ENCODE measurements around the gene EVI5.

DNA sequence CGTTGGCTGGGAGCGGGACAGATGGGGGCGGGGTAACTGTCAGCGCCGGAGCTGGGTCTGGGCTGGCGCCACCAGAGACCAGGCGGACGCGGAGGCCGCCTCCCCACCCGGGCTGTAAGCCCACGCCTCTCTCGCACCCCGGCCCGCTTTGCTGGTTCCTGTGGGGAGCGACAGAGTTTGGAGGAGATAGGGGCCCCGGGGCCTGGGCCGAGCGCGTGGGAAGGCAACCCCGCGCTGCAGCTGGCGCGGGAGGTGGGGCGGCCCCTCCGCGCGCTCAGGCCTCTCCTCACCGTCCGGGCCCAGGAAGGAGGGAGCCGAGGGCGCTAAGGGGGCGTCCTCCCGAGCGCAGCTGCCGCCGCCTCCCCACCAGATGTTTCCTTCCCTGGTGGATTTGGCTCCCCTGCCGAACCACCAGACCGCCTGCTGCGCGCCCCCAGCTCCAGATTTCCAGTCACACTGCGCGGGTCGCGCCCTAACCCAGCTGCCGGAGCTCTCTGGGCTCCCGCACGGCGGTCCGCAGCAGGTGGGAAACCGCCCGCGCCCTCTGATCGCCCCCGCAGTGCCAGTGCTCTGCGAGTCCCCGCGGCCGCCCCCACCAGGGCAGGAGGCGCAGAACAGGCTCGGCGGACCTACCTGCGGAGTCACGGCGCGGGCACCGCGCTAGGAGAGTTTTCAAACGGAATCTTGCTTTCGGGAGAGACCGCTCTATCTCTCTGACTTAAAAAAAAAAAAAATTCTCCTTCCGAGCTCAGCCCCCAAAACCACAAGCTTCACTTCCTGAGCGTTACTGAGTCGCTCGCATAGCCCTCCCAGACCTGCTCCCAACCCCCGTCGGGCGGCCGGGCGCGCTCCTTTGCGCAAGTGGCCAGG is 299.3 kb downstream of the EVI5 start:
- no peak for TF ChIP-seq MYC (IDR thresholded peaks at IDR 0.05; ENCODE audit: borderline replicate concordance, low read length)
- TF ChIP-seq MAFK (IDR thresholded peaks at IDR 0.05; ENCODE audit: partially characterized antibody), result no peak
- no peak; the same call in 2 of the 3 replicates for TF ChIP-seq CTCF (IDR thresholded peaks at IDR 0.05)
- no peak for TF ChIP-seq EHMT2 (IDR thresholded peaks at IDR 0.05; ENCODE audit: low read depth)
- TF ChIP-seq KDM1A (IDR thresholded peaks at IDR 0.05; ENCODE audit: low read depth), result no peak
- TF ChIP-seq CHD2 (IDR thresholded peaks at IDR 0.05; ENCODE audit: low read length, partially characterized antibody), result no peak
- no peak for TF ChIP-seq NR3C1 (IDR thresholded peaks at IDR 0.05)
- no peak for TF ChIP-seq RFX5 (IDR thresholded peaks at IDR 0.05)
- TF ChIP-seq KDM5A (IDR thresholded peaks at IDR 0.05), result no peak
- no peak for TF ChIP-seq ESRRA (IDR thresholded peaks at IDR 0.05; ENCODE audit: borderline replicate concordance, low read length)
